HG03196 (cell line): ENCODE measurements around the gene VHLL.

Experiments used
- ATAC-seq: cut with Tn5 transposase; IDR thresholded peaks from one replicate; pipeline ENCODE4 v1.9.1; 2021; ENCODE audit not compliant: unreplicated experiment

The VHLL gene

DNA sequence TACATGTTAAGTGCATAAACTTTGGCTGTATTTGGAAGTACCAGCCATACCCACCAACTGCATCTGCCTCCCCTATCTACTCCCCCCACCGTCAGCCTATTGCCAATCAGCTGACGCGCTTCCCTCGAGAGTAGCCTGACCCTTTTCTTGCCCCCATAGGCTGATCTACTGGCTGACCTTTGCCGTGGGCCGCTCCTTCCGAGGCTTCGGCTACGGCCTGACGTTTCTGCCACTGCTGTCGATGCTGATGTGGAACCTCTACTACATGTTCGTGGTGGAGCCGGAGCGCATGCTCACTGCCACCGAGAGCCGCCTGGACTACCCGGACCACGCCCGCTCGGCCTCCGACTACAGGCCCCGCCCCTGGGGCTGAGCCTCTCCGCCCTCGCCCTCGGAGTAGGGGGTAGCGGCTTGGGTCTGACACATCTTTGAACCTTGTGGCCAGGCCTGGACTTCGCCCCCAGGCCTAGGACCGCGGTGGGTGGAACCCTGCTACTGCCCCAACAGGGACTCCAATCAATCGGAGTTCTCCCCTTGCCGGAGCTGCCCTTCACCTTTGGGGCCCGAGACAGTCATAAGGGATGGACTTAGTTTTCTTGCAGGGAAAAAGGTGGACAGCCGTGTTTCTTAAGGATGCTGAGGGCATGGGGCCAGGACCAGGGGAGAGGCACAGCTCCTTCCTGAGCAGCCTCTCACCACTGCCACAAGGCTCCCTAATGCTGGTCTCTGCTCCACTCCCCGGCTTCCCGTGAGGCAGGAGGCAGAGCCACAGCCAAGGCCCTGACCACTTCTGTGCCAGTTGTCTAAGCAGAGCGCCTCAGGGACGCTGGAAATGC lies 7.7 kb downstream of the VHLL start:
- ATAC-seq: no peak

DNA sequence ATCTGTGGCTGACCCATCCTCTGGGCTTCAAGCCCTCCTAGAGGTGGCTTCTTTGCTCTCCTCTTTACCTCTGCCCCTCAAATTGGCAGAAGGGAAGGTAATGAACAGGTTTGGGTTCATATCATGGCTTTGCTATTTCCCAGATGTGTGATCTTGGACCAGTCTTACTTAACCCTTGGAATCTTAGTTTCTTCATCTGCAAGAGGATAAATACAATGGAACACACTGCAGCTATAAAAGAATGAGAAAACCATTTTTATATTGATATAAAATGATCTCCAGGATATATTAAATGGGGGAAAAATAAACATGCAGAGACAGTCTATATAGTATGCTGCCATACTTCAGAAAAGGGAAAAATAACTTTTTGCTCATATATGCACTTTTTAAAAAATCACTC lies 9.2 kb downstream of the VHLL start:
- no peak for ATAC-seq

DNA sequence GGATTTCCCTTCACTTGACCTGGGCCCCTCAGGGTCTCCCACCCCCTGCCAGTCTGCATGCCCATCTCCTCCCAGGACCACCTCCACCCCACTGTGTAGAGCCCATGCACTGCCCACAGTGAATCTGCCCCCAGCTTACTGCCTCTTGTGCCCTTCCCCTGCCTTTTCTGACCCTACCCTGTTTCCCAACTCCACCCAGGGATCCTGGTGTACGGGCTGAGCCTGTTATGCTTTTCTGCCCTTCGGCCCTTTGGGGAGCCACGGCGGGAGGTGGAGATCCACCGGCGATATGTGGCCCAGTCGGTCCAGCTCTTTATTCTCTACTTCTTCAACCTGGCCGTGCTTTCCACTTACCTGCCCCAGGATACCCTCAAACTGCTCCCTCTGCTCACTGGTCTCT lies 13.0 kb downstream of the VHLL start:
- no peak for ATAC-seq

DNA sequence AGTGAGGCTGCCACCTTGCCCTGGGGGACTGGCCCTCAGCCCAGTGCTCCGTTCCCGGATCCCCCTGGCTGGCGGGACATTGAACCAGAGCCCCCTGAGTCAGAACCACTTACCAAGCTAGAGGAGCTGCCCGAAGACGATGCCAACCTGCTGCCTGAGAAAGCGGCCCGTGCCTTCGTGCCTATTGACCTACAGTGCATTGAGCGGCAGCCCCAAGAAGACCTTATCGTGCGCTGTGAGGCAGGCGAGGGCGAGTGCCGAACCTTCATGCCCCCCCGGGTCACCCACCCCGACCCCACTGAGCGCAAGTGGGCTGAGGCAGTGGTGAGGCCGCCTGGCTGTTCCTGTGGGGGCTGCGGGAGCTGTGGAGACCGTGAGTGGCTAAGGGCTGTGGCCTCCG lies 13.7 kb downstream of the VHLL start:
- no peak for ATAC-seq

DNA sequence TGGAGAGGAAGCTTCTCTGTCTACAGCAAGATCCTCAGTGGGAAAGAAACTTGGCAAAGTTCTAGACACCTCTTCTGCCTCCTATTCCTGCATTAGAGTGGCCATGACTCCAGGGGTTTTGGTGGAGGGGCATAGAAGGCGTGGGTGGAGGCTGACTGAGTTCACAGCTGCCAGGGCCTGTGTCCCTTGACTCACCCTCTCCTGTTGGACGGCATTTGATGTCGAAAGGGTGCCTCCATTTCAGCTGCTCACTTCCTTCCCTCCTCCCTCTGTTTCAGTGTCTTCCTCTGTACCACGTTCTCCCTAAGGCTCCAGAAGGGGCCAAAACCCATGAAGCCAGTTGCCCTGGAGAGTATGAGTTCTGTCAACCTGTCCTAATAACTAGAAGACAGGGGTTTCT lies 14.3 kb downstream of the VHLL start:
- ATAC-seq: no peak

DNA sequence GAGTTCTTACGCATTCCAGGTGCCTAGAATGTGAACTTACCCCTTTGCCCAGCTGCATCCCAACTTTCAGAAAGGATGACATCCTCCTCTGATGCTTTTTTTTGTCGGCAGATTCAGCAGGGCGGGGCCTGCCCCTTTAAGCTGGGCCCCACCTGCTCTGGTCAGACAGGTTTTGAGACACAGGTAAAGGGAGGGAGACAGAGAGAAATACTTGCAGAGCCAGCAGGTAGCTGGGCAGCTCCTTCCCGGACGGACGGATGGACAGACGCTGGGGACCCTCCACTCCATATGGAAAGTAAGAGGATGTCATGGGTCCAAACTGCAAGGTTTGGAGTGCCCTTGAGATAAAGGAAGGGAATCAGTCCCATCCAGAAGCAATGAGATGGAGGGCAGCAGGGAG lies 15.0 kb downstream of the VHLL start, which contains the start of gene TMEM79:
TSS of gene TMEM79 (plus strand) at position 214 of the 400 bp plus-strand sequence. CDS start 902 bp downstream, outside the sequence.
- ATAC-seq: no peak

DNA sequence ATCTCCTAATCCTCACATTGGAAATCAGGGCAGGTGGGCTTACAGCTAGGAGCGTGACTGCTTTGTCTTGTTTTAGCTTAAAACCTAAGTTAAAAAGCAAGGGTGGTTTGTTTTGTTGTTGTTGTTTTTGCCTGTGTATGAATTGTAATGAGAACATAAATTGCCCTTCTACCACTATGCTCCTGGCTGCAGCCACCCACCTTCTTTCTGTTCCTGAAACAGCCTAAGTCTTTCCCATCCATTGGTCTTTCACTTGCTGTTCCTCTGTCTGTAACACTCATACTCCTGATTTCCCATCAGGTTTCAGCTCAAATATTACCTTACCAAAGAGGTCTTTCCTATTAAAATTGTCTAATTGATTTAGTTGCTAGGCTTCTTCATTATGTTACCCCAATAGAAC lies 15.6 kb downstream of the VHLL start:
- ATAC-seq: no peak

DNA sequence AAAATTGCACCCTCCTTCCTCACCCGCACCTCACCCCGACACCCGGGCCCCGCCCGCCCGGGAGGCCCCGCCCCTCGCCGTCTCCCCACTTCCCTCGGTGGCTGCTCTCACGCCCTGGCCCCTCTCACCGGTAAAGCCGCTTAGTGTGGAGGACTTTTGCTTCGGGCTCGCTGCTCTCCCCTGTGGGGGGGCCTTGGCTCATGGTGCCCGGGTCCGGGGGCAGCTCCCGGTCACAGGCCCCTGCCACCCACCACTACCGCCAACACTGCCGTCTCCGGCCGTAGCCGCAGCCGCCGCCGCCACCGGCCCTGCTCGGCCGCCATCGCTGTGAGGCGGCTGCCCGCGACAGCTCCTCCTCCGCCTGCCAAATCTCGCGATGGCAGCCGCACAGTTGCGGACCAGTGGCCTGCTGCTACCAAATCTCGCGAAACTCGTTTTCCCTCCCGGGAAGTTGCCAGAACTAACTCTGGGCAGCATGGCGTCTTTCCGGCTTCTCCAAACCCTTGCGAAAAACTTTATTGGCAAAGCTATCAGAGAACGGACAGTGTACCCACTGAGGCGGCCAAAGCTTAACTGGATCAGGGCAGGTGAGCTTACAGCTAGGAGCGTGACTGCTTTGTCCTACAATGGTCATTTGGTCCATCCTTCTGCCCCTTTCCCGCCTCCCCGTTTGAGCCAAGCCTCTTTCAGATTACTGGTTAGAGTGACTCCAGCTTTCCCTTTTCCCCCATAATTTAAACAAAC lies 16.5 kb downstream of the VHLL start, which contains the start of gene SMG5:
TSS of gene SMG5 (minus strand) at position 347 of the 744 bp plus-strand sequence. CDS start at position 202, 145 bp downstream.
- ATAC-seq: peak; percentile 72

DNA sequence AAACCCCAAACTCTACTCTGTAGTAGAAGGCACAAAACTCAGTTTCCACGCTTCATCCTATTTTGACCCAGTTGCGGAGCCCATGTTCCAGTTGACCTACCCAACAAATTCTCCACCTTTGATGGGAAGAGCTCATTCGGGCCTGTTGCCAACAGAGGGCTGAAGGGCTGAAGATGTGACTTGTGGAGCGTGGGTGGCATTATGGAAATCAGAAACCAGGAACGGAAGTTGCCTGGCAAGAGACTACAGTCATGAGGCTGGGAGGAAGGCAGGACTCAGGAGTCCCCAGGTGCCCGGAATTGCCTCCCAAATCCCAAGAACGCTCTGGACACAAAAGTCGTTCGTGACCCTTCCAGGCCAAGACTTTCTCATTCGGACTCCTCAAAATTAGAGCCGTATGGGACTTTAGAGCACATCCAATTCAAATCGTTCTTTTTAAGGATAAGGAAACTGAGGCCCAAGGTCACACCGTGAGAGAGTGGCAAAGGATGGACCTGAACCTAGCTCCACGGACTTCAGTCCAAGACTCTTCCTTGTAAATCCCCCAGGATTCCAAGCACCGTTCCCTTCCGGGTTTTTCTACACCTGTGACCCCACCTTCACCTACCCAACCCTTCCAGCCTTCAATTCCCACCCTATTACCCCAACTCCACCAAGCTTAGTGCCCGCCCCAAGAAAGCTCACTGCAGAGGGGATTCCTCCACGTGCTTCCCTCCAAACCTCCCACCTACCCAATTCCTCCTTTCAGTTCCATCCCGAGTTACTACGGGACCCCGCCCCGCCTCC lies 17.2 kb downstream of the VHLL start:
- ATAC-seq: peak; percentile 2

DNA sequence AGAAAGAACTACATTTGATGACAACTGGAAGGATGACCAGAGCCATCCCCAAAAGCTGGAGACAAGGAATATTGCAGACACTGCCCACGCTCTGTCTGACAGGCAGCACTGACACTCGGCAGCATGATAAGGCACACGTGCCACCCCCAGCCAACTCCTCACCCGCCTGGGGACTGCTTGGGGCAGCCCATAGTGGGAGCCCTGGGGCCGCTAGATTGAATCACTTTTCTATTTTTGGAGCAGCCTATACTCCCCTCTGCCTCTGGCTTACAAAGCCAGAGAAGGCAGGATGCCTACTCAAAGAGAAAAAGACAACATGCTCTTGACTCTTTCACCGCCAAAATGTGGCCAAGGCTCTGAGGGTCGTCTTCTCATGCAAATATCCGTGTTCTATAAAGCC lies 17.8 kb downstream of the VHLL start:
- ATAC-seq: peak; percentile 42

DNA sequence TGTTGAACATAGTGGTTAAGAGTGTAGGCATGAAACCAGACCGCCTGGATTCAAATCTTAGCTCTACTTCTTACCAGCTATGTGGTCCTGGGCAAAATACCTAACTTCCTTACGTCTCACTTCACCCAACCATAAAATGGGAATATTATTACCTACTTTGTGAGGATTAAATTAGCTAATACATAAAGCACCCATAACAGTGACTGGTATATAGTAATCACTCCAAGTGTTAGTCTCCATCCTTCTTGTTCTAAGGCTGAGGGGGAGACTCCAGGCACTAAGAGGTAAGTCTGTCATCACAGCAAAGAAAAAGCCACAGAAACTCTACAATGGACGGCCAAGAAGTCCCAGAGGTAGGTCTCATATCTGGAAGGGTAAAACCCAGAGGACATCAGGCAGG lies 19.3 kb downstream of the VHLL start:
- no peak for ATAC-seq

DNA sequence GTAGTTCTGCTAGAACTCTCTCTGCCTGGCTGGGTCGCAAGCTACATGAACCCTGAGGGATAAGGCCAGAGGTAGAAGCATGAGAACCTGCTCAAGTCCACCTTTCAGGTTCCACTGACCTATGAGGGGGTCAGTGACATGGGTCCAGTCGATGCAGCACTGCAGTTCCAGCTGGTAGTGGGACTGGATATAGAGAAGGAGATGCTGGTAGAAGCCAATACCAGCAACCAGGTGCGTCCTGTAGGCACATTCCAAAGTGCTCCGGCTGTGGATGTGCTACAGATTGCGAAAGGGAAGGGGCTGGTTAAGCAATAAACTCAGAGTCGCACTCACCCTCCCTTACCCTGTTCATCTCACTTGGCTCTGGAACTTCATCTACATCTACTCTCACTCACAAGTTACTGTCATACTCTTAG lies 22.1 kb downstream of the VHLL start:
- no peak for ATAC-seq

DNA sequence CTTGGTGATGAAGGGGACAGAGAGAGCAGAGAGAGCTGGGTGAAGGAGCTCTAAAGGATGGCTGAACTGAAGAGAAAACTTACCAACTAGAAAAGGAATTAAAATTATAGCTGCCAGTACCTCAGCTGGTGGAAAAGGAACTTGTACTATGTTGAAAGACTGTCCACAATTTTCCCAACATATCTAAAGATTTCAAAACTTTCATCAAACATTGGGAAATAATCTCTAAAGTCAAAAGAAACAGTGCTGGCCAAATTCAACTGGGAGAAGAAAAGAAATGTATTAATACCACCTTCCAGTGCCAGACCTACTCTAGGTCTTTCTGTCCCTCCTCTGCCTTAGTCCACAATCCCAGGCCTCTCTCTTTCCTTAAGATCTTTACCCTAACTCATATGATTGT lies 22.6 kb downstream of the VHLL start:
- no peak for ATAC-seq

DNA sequence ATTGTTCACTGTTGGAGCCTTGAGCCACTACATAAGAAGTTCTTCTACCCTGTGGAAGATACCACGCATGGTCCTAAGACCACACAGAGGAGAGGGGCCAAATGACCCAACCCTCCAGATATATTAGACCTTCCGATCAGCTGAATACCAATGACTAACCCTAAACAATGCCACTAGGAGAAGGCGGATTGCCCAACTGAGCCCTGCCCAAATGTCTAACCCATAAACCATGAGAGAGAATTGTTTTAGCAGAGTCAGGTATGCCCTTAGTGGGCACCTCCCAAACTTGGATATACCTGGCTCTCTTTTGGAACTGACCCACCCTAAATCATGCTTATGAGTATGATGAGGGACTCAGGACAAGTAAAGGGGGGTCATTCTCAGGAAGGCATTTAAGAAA lies 28.8 kb downstream of the VHLL start:
- no peak for ATAC-seq

DNA sequence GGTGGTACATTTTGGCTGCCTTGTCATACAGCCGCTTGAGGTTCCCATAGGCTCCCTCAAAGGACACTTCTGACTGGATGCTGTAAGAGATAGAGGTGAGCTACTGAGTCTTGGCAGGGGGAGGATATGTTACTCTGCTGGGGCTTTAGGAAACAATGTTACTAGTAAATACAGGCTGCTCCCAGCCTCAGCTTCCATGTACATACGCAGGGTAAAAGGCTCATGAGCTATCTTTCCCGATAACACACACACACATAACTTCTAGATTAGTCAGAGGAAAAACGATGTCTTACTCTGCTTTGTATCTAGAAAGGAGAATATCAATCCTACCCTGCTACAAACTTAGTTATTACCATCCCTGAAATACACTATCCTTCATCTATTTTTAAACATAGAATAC lies 30.8 kb downstream of the VHLL start:
- ATAC-seq: no peak

DNA sequence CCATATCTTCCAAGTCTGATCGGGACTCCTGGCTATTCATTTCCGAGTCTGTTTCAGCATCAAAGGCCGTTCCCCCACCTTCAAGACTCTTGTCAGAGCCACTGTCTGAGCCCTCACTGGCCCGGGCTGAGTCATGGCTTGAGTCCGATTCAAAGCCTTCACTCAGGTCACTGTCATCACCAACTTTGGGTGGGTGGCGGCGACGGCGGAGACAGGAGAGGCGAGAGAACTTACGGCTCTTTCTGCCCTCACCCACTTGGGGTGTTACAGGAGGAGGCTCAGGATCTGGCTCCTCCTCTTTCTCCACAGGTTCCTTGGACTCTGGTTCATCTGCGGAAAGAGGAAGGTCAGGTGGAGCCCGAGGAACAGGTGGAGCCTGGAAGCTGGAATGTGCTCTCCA lies 33.1 kb downstream of the VHLL start:
- no peak for ATAC-seq

DNA sequence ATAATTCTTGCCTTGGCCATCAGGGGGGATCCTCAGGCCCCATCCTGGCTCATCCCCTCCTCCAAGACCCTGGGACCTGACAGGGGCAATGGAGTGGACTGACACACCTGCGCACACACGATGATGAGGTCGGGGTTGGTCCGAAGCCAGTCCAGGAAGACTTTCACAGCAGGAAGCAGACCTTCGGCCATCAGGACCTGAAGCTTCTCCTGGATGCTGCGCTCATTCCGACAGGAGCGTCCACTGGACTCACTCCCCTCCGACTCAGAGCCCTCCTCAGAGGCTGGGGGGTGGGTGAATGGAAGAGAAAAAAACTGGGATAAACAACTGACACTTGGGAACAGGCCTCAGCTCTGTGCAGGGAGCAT lies 35.8 kb downstream of the VHLL start:
- ATAC-seq: no peak

DNA sequence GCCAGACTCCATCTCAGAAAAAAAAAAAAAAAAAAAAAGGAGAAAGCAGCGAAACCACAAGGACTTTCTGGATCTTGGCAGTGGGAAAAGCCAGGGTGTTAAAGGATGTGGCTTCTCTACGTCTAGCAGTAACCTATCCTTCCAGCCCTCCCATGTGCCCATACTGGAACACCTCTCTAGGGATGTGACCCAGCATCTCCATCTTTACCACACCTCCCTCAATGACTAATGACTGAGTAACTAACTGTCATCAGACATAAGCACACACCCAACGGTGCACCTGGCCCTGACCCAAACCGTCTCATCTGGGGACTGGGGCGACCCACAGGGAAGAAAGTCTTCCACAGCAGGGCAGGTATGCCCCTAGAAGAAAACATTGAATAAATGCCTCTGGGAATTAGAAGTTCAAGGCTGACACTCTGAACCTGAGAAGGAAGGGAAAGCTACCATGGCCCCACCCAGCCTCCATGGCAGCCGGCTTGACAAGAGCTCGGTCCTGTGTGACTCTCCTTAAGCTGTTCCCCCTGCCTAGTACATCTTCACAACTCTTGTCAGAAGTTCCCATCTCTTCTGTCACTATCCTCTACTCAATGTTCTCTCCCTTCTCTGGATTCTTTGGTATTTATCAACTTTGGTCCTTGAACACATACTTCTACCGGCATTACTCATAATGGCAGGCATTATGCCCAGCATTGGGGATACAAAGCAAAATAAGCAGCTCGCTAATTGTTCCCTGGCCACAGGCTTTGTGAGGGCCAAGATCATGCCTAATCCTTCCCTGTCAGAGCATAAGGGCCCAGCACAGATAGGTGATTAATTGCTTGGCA lies 36.4 kb downstream of the VHLL start:
- ATAC-seq: no peak

DNA sequence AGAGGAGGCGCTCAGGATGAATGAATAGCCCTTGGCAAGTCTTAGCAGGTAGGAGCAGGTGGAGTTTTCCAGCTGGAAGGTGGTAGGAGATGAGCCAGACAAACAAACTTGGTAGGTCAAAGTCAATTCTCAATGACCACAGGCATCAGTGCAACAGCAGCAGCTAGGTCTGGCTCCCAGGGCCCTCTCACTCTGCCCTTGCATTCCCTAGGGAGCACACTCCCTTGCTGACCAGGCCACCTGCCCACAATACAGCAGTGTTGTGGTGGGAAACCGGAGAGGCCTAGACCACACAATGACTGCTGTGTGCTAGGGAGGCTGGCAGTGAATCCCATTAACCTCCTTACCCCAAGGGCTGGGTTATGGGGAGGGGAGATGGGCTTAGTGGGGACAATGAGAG lies 38.2 kb downstream of the VHLL start:
- ATAC-seq: no peak

DNA sequence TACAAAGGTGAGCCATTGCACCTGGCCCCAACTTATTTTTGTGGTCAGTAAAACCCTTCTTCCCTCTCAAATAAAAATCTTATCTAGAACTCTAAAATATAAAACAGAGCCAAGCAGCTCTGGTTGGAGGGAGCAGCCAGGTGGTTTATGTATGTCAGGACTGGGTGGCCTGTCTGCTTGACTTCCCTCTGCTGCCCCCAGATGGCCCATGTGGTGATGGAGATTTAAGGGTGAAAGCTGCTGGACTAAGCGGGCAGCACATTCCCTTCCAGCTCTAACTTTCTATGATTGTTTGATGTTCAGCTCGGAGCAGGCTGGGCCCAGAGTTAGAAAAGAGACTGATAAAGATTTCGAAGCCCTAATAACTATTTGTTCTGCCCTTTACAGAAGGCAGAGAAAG lies 39.3 kb downstream of the VHLL start:
- no peak for ATAC-seq

DNA sequence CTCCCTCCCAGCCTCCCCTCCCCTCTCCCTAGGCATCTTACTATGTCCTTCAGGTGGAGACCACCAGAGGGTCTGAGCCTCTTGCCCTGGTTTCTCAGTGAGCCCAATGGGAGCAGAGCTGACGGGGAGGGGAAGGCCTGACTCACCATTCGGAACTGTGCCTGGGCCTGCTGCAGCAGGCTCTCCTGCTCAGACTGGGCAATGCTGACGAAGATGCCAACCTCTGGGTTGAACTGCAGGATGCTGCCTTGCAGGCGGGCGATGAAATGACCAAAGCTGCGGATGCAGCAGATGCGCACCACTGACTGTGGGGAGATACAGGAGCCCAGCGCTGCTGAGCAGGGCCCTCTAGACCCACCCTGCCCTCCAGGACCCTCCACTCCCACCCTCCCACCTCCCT lies 40.2 kb downstream of the VHLL start:
- no peak for ATAC-seq
